Stimulated activated CD4-positive, alpha-beta T cell treated with anti-CD3 and anti-CD28 coated beads, Interleukin-4, amount 100 ng/mL, for 4 hours (primary cell): Measurements from ENCODE around the gene BHLHA15.

ENCODE experiments used
- DNase-seq, 2 experiments: peaks; one replicate each; pipeline ENCODE4 v3.0.0-alpha.2; 2020

The BHLHA15 gene

GRCh38 chr7:98189559-98189958 lies 21.7 kb upstream of the BHLHA15 start:
- DNase-seq: no peak

GRCh38 chr7:98191668-98192431 lies 19.4 kb upstream of the BHLHA15 start:
- DNase-seq: no peak

GRCh38 chr7:98192781-98193457 lies 18.3 kb upstream of the BHLHA15 start:
- DNase-seq: no peak

GRCh38 chr7:98193474-98194180 lies 17.6 kb upstream of the BHLHA15 start:
- DNase-seq: no peak

GRCh38 chr7:98194186-98194585 lies 17.1 kb upstream of the BHLHA15 start:
- no peak for DNase-seq

GRCh38 chr7:98194672-98195457 lies 16.4 kb upstream of the BHLHA15 start:
- DNase-seq: no peak

- DNase-seq: no peak
Observed at GRCh38 chr7:98196706-98197605, 14.3 kb upstream of the BHLHA15 start.

GRCh38 chr7:98199131-98199530 lies 12.1 kb upstream of the BHLHA15 start:
- DNase-seq: no peak

GRCh38 chr7:98200364-98200763 lies 10.9 kb upstream of the BHLHA15 start:
- DNase-seq: no peak

GRCh38 chr7:98202367-98203195 lies 8.7 kb upstream of the BHLHA15 start:
- peak; percentile 40 to 60 for DNase-seq

- no peak for DNase-seq
Observed at GRCh38 chr7:98203261-98203963, 7.8 kb upstream of the BHLHA15 start.

GRCh38 chr7:98203964-98204605 lies 7.2 kb upstream of the BHLHA15 start:
- DNase-seq: no peak

GRCh38 chr7:98204670-98205069 lies 6.6 kb upstream of the BHLHA15 start:
- no peak for DNase-seq

GRCh38 chr7:98205162-98205845 lies 5.9 kb upstream of the BHLHA15 start:
- DNase-seq: no peak

GRCh38 chr7:98206451-98207330 lies 4.5 kb upstream of the BHLHA15 start:
- no peak for DNase-seq

GRCh38 chr7:98209166-98209920 lies 1.9 kb upstream of the BHLHA15 start:
- no peak for DNase-seq

GRCh38 chr7:98210513-98211220 lies 572 bp upstream of the BHLHA15 start:
- DNase-seq: no peak
